ENCODE measurements around the gene HERPUD1. TPM values are rescaled to one million over a fixed set of nuclear protein-coding genes. Genes with fewer than 3 reads are reported as not detected.

Gene HERPUD1
- total RNA-seq, 3 donors from 2014 or later (not counting 1 experiment from before 2014, with no cell fraction given), result 181 to 266 (median 243) TPM

GRCh38 chr16:56930486-56931270 is 1.3 kb upstream of the HERPUD1 start:
- Histone ChIP-seq H3K4me1 (ENCODE audit: control insufficient read depth, insufficient read depth, low read length) (peaks cover 20% of the 10 kb centered on the region), H3K9me3 (ENCODE audit: control insufficient read depth, insufficient read depth, low read length) (no peaks in the 10 kb centered on the region), H3K27ac (ENCODE audit: low read length) (peak overlapping the region; percentile 90), H3K4me3 (ENCODE audit: low read length) (no peak overlapping the region), H3K27me3 (ENCODE audit: control insufficient read depth, insufficient read depth, low read length) (peaks cover 2% of the 10 kb centered on the region), H3K36me3 (ENCODE audit: control insufficient read depth, insufficient read depth, low read length) (peaks cover 7% of the 10 kb centered on the region)
- TF ChIP-seq CTCF (IDR thresholded peaks at IDR 0.05), result no peak
- WGBS (ENCODE audit: insufficient coverage), result 90% methylated on average over 15 of the region's 15 CpGs
- Mint-ChIP-seq H3K27me3 (ENCODE audit: low read depth in 2 of 2) (peaks cover 0 to 3% of the 10 kb centered on the region in 2 donors), H3K27ac (peak overlapping the region; percentile 97 to 98), H3K4me1 (peaks cover 30 to 45% of the 10 kb centered on the region in 2 donors), H3K36me3 (no peaks in the 10 kb centered on the region), H3K4me3 (peak overlapping the region; percentile 9), H3K9me3 (no peaks in the 10 kb centered on the region)
- ATAC-seq, result no peak
- no peak for DNase-seq
- intact Hi-C loops (cut with micrococcal nuclease), result no loop called here

GRCh38 chr16:56931271-56931891 is 561 bp upstream of the HERPUD1 start:
- H3K36me3 ChIP-seq (ENCODE audit: control insufficient read depth, insufficient read depth, low read length), result peaks cover 14% of the 10 kb centered on the region
- peaks cover 33 to 45% of the 10 kb centered on the region in 2 donors for H3K4me1 Mint-ChIP-seq
- H3K9me3 Mint-ChIP-seq, result no peaks in the 10 kb centered on the region
- ATAC-seq (peak in 2 of 3 donors; percentile 4 to 22), DNase-seq (no peak)
- no peaks in the 10 kb centered on the region for H3K9me3 ChIP-seq (ENCODE audit: control insufficient read depth, insufficient read depth, low read length)
- H3K36me3 Mint-ChIP-seq, result no peaks in the 10 kb centered on the region
- peak overlapping the region; percentile 97 to 98 for H3K27ac Mint-ChIP-seq
- peaks cover 0 to 3% of the 10 kb centered on the region in 2 donors for H3K27me3 Mint-ChIP-seq (ENCODE audit: low read depth in 2 of 2)
- peaks cover 20% of the 10 kb centered on the region for H3K4me1 ChIP-seq (ENCODE audit: control insufficient read depth, insufficient read depth, low read length)
- peak overlapping the region; percentile 90 for H3K27ac ChIP-seq (ENCODE audit: low read length)
- WGBS (ENCODE audit: insufficient coverage), result 27% methylated on average over 24 of the region's 25 CpGs
- peak overlapping the region; percentile 38 for H3K4me3 ChIP-seq (ENCODE audit: low read length)
- peak overlapping the region; percentile 98 for H3K4me3 Mint-ChIP-seq
- no peaks in the 10 kb centered on the region for H3K27me3 ChIP-seq (ENCODE audit: control insufficient read depth, insufficient read depth, low read length)
- TF ChIP-seq CTCF (IDR thresholded peaks at IDR 0.05), result no peak
- intact Hi-C loops (cut with micrococcal nuclease), result no loop called here

GRCh38 chr16:56932721-56933619 is 1.0 kb downstream of the HERPUD1 start:
- H3K4me1 Mint-ChIP-seq, result peaks cover 37 to 52% of the 10 kb centered on the region in 2 donors
- no peaks in the 10 kb centered on the region for H3K9me3 ChIP-seq (ENCODE audit: control insufficient read depth, insufficient read depth, low read length)
- ATAC-seq (peak; percentile 4 to 54 (median 14)), DNase-seq (peak; percentile 48 to 54)
- no peak for TF ChIP-seq CTCF (IDR thresholded peaks at IDR 0.05)
- H3K4me3 ChIP-seq (ENCODE audit: low read length), result peak overlapping the region; percentile 89
- H3K27me3 Mint-ChIP-seq (ENCODE audit: low read depth in 2 of 2), result no peaks in the 10 kb centered on the region
- peak overlapping the region; percentile 97 to 98 for H3K27ac Mint-ChIP-seq
- WGBS (ENCODE audit: insufficient coverage), result 6% methylated on average over 24 of the region's 25 CpGs
- intact Hi-C loops (cut with micrococcal nuclease), result loop anchor here (1.0 to 2.0 kb wide), 2 partner anchors 66 to 366 kb away; no protein-coding TSS in a partner anchor
- peak overlapping the region; percentile 90 for H3K27ac ChIP-seq (ENCODE audit: low read length)
- H3K36me3 ChIP-seq (ENCODE audit: control insufficient read depth, insufficient read depth, low read length), result peaks cover 30% of the 10 kb centered on the region
- H3K4me3 Mint-ChIP-seq, result peak overlapping the region; percentile 98
- no peaks in the 10 kb centered on the region for H3K27me3 ChIP-seq (ENCODE audit: control insufficient read depth, insufficient read depth, low read length)
- H3K4me1 ChIP-seq (ENCODE audit: control insufficient read depth, insufficient read depth, low read length), result peaks cover 20% of the 10 kb centered on the region
- no peaks in the 10 kb centered on the region for H3K9me3 Mint-ChIP-seq
- peaks cover 10% of the 10 kb centered on the region for H3K36me3 Mint-ChIP-seq

All from natural killer cell (primary cell).